ENCODE data around the gene PLAC8. TPM values are rescaled to one million over a fixed set of nuclear protein-coding genes. Genes with fewer than 3 reads are reported as not detected.
A peak's percentile ranks its signal among the peaks of the same experiment; 100 is the strongest.
"Not testable (repeated sequence)": the region's sequence is repeated elsewhere in the genome, so short reads cannot be mapped to it uniquely, and the experiment has no call there.

The PLAC8 gene
- total RNA-seq, 2 experiments from 2014 or later = not detected

- H4K20me1 ChIP-seq (ENCODE audit: insufficient read depth, low read length); H3K27ac ChIP-seq (ENCODE audit: low read depth, low read length, poor library complexity, severe bottlenecking); H2AFZ ChIP-seq (ENCODE audit: low read length); H3K4me1 ChIP-seq (ENCODE audit: insufficient read depth, low read length, poor library complexity, severe bottlenecking); H3K4me3 ChIP-seq (ENCODE audit: low read depth, low read length, poor library complexity, severe bottlenecking); H3K4me2 ChIP-seq (ENCODE audit: low read length); H3K9me2 ChIP-seq (ENCODE audit: insufficient read depth, low read length); intact Hi-C loops (cut with micrococcal nuclease; ENCODE audit: unreplicated experiment); CTCF ChIA-PET (ENCODE audit: unreplicated experiment); H3K9me3 ChIP-seq (ENCODE audit: low read length); BruUV-seq (replicated peaks); H3K36me3 ChIP-seq (ENCODE audit: insufficient read depth, low read length); H3K79me2 ChIP-seq (ENCODE audit: insufficient read depth, low read depth, low read length): not testable (repeated sequence)
- TF ChIP-seq CTCF (conservative IDR thresholded peaks at IDR 0.05; ENCODE audit: low read length) = peak; percentile 34; the same call in 1 of the 2 replicates
- peak; percentile 11 for DNase-seq (ENCODE audit: low spot score)
- POLR2A ChIA-PET = interaction anchor here (0.6 to 1.2 kb wide), 2 partner anchors 10 to 662 kb away, joined by 4 read pairs; no protein-coding TSS in a partner anchor
Measured at GRCh38 chr4:83145776-83146175, 31.2 kb upstream of the PLAC8 start.

GRCh38 chr4:83139514-83140156, 25.1 kb upstream of the PLAC8 start:
- DNase-seq (ENCODE audit: low spot score) = no peak
- no TSS peak for BruUV-seq (replicated peaks)
- H3K9me2 ChIP-seq (ENCODE audit: insufficient read depth, low read length) = no peaks in the 10 kb centered on the region
- no peak for TF ChIP-seq CTCF (conservative IDR thresholded peaks at IDR 0.05; ENCODE audit: low read length)
- no peak for TF ChIP-seq EZH2phosphoT487 (IDR thresholded peaks at IDR 0.05; ENCODE audit: borderline replicate concordance, low read depth, low read length)
- no peak overlapping the region for H3K27ac ChIP-seq (ENCODE audit: low read depth, low read length, poor library complexity, severe bottlenecking)
- no peak overlapping the region for H3K4me2 ChIP-seq (ENCODE audit: low read length)
- H2AFZ ChIP-seq (ENCODE audit: low read length) = no peak overlapping the region
- POLR2A ChIA-PET = interaction anchor here (0.9 to 1.1 kb wide), 2 partner anchors 20 to 92 kb away, joined by 3 read pairs; no protein-coding TSS in a partner anchor
- no peaks in the 10 kb centered on the region for H3K79me2 ChIP-seq (ENCODE audit: insufficient read depth, low read depth, low read length)
- CTCF ChIA-PET (ENCODE audit: unreplicated experiment) = no interaction called here
- H4K20me1 ChIP-seq (ENCODE audit: insufficient read depth, low read length) = no peaks in the 10 kb centered on the region
- no peaks in the 10 kb centered on the region; the same call in 1 of the 2 replicates for H3K36me3 ChIP-seq (ENCODE audit: insufficient read depth, low read length)
- intact Hi-C loops (cut with micrococcal nuclease; ENCODE audit: unreplicated experiment) = no loop called here
- no peaks in the 10 kb centered on the region for H3K4me1 ChIP-seq (ENCODE audit: insufficient read depth, low read length, poor library complexity, severe bottlenecking)
- H3K4me3 ChIP-seq (ENCODE audit: low read depth, low read length, poor library complexity, severe bottlenecking) = no peak overlapping the region
- H3K9me3 ChIP-seq (ENCODE audit: low read length) = peaks cover 27% of the 10 kb centered on the region; the same call in 1 of the 2 replicates

GRCh38 chr4:83138946-83139345, 24.4 kb upstream of the PLAC8 start:
- H3K4me3 ChIP-seq (ENCODE audit: low read depth, low read length, poor library complexity, severe bottlenecking) = no peak overlapping the region
- H3K4me1 ChIP-seq (ENCODE audit: insufficient read depth, low read length, poor library complexity, severe bottlenecking) = no peaks in the 10 kb centered on the region
- H3K79me2 ChIP-seq (ENCODE audit: insufficient read depth, low read depth, low read length) = no peaks in the 10 kb centered on the region
- no peak overlapping the region for H3K4me2 ChIP-seq (ENCODE audit: low read length)
- CTCF ChIA-PET (ENCODE audit: unreplicated experiment) = no interaction called here
- H3K27ac ChIP-seq (ENCODE audit: low read depth, low read length, poor library complexity, severe bottlenecking) = no peak overlapping the region
- no peak overlapping the region for H2AFZ ChIP-seq (ENCODE audit: low read length)
- no peaks in the 10 kb centered on the region for H3K9me2 ChIP-seq (ENCODE audit: insufficient read depth, low read length)
- no peaks in the 10 kb centered on the region for H4K20me1 ChIP-seq (ENCODE audit: insufficient read depth, low read length)
- BruUV-seq (replicated peaks) = no TSS peak
- DNase-seq (ENCODE audit: low spot score) = no peak
- intact Hi-C loops (cut with micrococcal nuclease; ENCODE audit: unreplicated experiment) = no loop called here
- H3K36me3 ChIP-seq (ENCODE audit: insufficient read depth, low read length) = no peaks in the 10 kb centered on the region; the same call in 1 of the 2 replicates
- peaks cover 27% of the 10 kb centered on the region; the same call in 1 of the 2 replicates for H3K9me3 ChIP-seq (ENCODE audit: low read length)
- POLR2A ChIA-PET = interaction anchor here (0.9 to 1.1 kb wide), 2 partner anchors 19 to 91 kb away, joined by 3 read pairs; no protein-coding TSS in a partner anchor
- TF ChIP-seq EZH2phosphoT487 (IDR thresholded peaks at IDR 0.05; ENCODE audit: borderline replicate concordance, low read depth, low read length) (no peak), CTCF (conservative IDR thresholded peaks at IDR 0.05; ENCODE audit: low read length) (no peak)

All from OCI-LY7 (cell line).